NCI-H748 (cell line): ENCODE measurements around the gene GRAMD2A.

Experiments used
- DNase-seq: peaks from one replicate; lab custom pipeline; 2025; ENCODE audit not compliant: unreplicated experiment; lab: John Stamatoyannopoulos, UW

The GRAMD2A gene

GRCh38 chr15:72197460-72198355, at the start of gene GRAMD2A:
TSS of gene GRAMD2A (minus strand) at chr15:72197787.
- peak; percentile 61 for DNase-seq

DNA sequence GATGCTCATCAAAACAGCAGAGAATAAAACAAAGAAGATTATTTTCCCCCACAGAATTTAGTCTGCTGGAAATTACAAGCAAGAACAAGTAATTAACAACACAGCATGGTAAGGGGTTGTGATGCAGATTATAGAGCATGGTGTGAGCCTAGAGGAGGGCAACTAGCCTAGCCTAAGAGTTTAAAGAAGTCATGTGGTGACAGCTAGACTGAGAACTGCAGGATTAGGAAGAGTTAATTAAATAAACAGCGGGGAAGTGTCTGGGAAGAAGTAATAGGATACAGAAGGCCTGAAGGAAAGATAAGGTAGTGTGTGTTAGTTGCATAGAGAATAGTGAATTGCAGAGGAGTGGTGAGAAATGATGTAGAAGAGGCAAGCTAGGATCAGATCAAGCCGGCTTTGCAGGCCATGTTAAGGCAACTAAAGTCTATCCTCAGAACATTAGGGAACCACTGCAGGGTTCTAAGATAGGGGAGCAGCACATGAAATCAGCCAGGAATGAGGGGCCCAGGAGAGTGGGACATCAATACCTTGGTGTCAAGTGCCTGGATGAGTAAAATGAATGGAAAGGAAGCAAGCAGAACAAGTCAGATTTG, 45.3 kb upstream of the GRAMD2A start:
- DNase-seq, result no peak

DNA sequence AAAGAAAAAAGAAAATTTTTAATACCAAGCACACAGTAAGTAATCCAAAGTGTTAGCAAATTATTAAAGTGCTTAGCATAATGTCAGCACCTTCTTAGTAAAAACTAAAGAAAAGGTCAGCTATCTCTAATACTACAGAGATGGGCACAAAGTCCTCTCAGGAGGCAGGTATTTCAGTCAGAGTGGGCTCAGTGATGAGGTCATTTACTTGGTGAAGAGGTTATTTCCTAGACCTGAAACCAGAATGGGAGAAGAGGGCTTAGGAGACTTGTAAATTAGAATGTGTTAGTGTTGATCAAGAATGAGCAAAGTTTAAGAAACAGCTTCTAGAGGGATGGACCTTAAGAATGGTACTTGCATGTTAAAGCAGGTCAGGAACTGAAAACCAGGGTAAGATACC, 42.1 kb upstream of the GRAMD2A start:
- no peak for DNase-seq

GRCh38 chr15:72238586-72238985, 41.0 kb upstream of the GRAMD2A start:
- DNase-seq, result no peak

DNA sequence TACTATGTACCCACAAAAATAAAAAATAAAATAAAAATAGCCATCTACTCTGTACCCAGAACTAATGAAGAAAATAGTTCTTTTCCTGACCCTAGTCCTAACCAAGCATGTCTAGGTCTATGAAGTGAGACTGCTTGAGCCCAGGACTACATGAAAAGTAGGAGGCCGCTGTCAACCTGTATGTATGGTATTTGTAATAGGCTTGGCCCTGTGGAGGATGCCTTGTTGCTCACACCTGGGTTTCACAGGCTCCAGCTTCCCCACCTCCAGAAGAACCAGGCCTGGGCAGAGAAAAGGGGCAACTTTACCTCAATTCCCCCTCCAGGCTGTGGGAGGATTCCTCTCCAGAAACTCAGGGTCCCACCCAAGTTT, 40.3 kb upstream of the GRAMD2A start:
- DNase-seq, result no peak

- DNase-seq, result no peak
These were observed 39.7 kb upstream of the GRAMD2A start for GRCh38 chr15:72237029-72237852.

DNA sequence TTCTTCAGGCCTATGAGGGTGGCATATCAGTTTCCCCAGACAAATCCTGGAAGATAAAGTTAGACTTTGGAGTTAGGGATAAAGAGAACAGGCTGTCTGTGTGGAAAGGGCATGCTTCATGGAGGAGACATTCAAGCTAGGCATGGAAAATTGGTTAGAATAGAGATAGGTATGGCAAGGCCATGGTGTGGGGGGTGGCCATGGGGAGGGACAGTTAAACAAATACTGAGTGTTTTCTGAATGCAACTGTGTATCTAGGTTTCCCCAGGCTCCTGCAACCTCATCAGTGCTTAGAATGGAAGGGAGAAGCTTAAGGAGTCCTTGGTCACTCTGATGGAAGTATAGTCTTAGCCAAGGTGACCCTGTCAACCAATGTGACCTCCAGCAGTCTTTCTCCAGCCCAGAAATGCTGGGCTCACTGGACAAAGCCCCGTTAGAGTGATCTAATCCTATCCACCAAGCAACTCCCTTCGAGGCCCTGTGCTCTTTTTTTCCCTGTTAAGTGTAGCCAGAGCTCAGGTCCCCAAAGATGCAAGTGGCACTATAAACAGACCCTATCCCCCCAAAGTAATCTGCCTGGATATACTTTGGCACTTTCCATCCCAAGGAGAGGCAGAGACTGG, 38.9 kb upstream of the GRAMD2A start:
- DNase-seq, result no peak

DNA sequence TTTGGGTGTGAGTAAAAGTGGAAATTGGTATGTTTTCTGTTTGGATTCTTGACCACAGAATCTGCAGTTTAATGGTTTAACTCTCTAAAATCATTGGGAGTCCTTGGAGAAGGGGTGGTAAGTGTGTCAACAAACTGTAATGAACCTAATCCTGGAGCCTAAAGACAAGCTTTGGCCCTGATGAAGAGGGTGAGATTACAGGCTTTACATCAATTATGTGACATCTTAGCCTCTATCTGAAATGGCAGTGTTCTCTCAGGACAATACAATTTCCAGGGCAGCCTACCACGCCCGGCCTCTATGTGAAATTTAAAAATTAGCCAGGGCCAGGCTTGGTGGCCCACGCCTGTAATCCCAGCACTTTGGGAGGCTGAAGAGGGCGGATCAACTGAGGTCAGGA, 37.7 kb upstream of the GRAMD2A start:
- DNase-seq, result no peak

- DNase-seq, result no peak
These were observed 36.2 kb upstream of the GRAMD2A start for GRCh38 chr15:72233769-72234168.

GRCh38 chr15:72231833-72232478, 34.4 kb upstream of the GRAMD2A start:
- peak; percentile 85 for DNase-seq

- DNase-seq, result peak; percentile 98
These were observed 33.7 kb upstream of the GRAMD2A start, which contains the start of gene PKM for GRCh38 chr15:72231066-72231832. TSS of gene PKM (minus strand) at chr15:72231190. CDS start at chr15:72219097, 12,093 bp downstream.

DNA sequence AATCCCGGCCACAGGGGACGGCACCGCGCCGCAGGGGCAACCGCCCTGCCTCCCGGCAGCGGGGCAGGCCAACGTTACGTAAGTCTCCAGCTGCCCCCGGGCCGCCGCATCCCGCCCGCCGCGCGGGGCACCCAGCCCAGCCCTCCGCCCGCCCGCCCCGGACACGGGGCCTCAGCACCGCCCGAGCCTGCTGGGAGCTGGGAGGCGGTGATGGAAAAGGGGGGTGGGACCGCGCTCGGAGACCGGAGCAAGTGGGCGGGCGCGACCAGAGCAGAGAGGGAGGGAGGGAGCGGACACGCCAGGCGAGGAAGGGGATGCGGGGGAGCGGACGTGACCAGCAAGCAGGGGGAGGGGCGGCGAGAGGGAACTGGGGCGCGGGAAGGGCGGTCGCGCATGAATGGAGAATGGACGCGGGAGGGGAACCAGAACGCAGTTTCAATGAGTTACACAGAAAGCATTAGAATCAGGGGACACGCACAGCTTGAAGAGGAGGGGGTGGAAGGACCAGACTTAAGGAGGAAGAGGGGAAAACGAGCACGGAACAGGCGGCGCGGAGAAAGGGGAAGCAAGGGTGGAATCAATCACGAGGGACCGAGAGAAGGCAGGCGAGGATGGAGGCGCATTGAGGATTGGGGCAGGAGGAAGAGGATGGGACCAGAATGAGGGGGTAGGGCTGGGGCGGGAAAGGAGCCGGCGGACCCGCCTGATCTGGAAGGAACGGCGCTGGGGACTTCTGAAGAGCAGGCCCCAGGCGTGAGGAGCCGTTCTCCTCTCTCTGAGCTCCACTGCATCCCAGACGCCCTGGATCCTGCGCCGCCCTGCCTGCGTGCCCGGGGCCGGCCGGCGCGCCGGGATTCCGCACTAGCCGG, 32.8 kb upstream of the GRAMD2A start:
- DNase-seq, result peak; percentile 89

DNA sequence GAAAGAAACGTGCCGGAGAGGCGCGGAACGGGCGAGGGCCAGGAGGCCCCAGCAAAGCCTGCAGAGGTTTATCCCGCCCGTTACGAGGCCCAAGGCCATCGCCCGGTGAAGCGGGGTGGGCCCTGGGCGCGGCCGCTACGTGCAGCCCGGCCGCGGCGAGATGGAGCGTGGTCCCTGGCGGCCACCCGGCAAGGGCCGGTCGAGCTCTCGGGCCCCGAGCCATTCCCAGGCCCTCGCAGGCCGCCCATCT, 32.3 kb upstream of the GRAMD2A start:
- DNase-seq, result no peak

- DNase-seq, result no peak
These were observed 31.7 kb upstream of the GRAMD2A start for GRCh38 chr15:72229076-72229946.

DNA sequence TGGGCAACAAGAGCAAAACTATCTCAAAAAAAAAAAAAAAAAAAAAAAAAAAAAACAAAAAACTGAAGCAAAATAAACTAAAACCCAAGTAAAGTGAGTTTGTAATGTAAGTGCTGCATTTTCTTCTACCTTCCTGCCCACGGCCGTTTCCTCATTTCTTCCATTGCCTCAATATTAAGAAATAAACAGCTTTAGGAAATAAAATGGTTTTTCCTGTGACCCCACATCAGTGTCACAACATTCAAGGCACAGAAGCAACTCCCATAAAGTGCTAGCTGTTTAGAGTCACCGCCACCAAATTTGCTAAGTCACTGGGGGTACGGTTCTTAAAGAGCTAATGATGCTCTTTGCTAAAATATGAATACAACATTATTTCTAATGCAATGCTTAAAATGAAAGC, 30.1 kb upstream of the GRAMD2A start:
- DNase-seq, result no peak

- DNase-seq, result no peak
These were observed 29.6 kb upstream of the GRAMD2A start for GRCh38 chr15:72227192-72227586.

DNA sequence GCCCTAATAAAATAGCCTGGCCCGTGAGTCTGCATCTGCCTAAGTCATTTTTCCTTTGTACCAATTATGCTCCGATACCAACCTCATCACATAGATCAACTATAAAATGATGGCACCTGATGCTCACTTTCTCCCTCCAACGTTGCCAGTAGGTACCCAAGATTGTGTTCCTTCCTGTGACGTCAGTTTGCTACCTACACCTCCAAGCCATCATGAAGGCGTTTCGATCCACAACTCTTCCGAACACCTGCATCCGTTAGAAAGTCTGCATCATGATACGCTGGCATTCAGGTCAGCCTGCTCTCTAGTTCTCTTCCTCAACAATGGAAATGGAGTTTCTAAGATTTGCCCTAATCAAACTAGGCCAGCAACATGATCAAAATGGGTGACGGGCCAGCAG, 25.7 kb upstream of the GRAMD2A start:
- DNase-seq, result no peak

GRCh38 chr15:72222393-72222792, 24.8 kb upstream of the GRAMD2A start:
- no peak for DNase-seq
